ENCODE measurements around the gene SPA17.

SPA17 gene

GRCh38 chr11:124722176-124722575 lies 48.5 kb downstream of the SPA17 start:
- Histone ChIP-seq H3F3A (ENCODE audit: low read depth) (no peaks in the 10 kb centered on the region), H3K4me1 (ENCODE audit: insufficient read depth, low read length, poor library complexity, severe bottlenecking) (peaks cover 55% of the 10 kb centered on the region), H3K27me3 (ENCODE audit: insufficient read depth, low read length, poor library complexity, severe bottlenecking) (peaks cover 12% of the 10 kb centered on the region), H3K36me3 (ENCODE audit: insufficient read depth, low read length) (no peaks in the 10 kb centered on the region), H3K79me2 (ENCODE audit: insufficient read depth, low read length) (no peaks in the 10 kb centered on the region), H3K4me2 (ENCODE audit: low read depth, low read length, poor library complexity, severe bottlenecking) (peak overlapping the region; percentile 3), H3K9me2 (replicated peaks; ENCODE audit: low read depth, low read length) (no peaks in the 10 kb centered on the region), H3K4me3 (ENCODE audit: low read length, poor library complexity, severe bottlenecking) (no peak overlapping the region), H4K20me1 (ENCODE audit: insufficient read depth, low read length, poor library complexity, severe bottlenecking) (no peaks in the 10 kb centered on the region), H2AFZ (ENCODE audit: low read length) (no peak overlapping the region), H3K9ac (ENCODE audit: low read depth, low read length, poor library complexity, severe bottlenecking) (no peak overlapping the region), H3K9me3 (ENCODE audit: insufficient read depth, low read depth, low read length) (no peaks in the 10 kb centered on the region)
- TF ChIP-seq, protein P1, sequence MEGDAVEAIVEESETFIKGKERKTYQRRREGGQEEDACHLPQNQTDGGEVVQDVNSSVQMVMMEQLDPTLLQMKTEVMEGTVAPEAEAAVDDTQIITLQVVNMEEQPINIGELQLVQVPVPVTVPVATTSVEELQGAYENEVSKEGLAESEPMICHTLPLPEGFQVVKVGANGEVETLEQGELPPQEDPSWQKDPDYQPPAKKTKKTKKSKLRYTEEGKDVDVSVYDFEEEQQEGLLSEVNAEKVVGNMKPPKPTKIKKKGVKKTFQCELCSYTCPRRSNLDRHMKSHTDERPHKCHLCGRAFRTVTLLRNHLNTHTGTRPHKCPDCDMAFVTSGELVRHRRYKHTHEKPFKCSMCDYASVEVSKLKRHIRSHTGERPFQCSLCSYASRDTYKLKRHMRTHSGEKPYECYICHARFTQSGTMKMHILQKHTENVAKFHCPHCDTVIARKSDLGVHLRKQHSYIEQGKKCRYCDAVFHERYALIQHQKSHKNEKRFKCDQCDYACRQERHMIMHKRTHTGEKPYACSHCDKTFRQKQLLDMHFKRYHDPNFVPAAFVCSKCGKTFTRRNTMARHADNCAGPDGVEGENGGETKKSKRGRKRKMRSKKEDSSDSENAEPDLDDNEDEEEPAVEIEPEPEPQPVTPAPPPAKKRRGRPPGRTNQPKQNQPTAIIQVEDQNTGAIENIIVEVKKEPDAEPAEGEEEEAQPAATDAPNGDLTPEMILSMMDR (conservative IDR thresholded peaks at IDR 0.05; ENCODE audit: low read length) = no peak
- TF ChIP-seq EZH2phosphoT487 (IDR thresholded peaks at IDR 0.05; ENCODE audit: borderline replicate concordance) = no peak

- Histone ChIP-seq H3K4me2 (ENCODE audit: low read depth, low read length, poor library complexity, severe bottlenecking) (peak overlapping the region; percentile 72), H3K36me3 (ENCODE audit: insufficient read depth, low read length) (no peaks in the 10 kb centered on the region), H3K9me3 (ENCODE audit: insufficient read depth, low read depth, low read length) (no peaks in the 10 kb centered on the region), H3K79me2 (ENCODE audit: insufficient read depth, low read length) (no peaks in the 10 kb centered on the region), H3K4me1 (ENCODE audit: insufficient read depth, low read length, poor library complexity, severe bottlenecking) (peaks cover 43% of the 10 kb centered on the region), H3K27me3 (ENCODE audit: insufficient read depth, low read length, poor library complexity, severe bottlenecking) (no peaks in the 10 kb centered on the region), H3F3A (ENCODE audit: low read depth) (no peaks in the 10 kb centered on the region), H3K9me2 (replicated peaks; ENCODE audit: low read depth, low read length) (no peaks in the 10 kb centered on the region), H3K9ac (ENCODE audit: low read depth, low read length, poor library complexity, severe bottlenecking) (peak overlapping the region; percentile 51), H3K4me3 (ENCODE audit: low read length, poor library complexity, severe bottlenecking) (peak overlapping the region; percentile 53), H2AFZ (ENCODE audit: low read length) (peak overlapping the region; percentile 78), H4K20me1 (ENCODE audit: insufficient read depth, low read length, poor library complexity, severe bottlenecking) (no peaks in the 10 kb centered on the region)
- TF ChIP-seq, protein P1 (conservative IDR thresholded peaks at IDR 0.05; ENCODE audit: low read length) = no peak
- TF ChIP-seq EZH2phosphoT487 (IDR thresholded peaks at IDR 0.05; ENCODE audit: borderline replicate concordance) = no peak
These were observed 51.4 kb downstream of the SPA17 start for GRCh38 chr11:124724979-124725718.

DNA sequence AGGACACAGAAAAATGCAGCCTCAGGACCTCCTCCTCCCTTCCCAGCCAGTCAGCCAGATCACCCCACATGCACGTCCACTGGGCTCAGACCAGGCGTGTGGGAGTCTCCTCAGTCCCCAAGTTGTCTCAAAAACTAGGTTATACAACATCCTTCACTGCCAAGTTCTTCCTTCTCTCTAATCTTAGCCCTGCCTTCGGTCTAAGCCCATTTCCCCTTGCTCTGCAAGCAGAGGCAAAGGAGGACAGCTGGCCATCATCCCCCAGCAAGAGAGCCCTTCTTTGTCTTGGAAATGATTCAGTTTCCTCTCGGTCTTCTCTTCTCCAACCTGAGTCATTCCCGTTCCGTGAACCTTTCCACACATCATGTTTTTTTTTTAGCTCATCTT lies 52.0 kb downstream of the SPA17 start:
- Histone ChIP-seq H3K27me3 (ENCODE audit: insufficient read depth, low read length, poor library complexity, severe bottlenecking) (no peaks in the 10 kb centered on the region), H3K9me2 (replicated peaks; ENCODE audit: low read depth, low read length) (no peaks in the 10 kb centered on the region), H3K4me3 (ENCODE audit: low read length, poor library complexity, severe bottlenecking) (peak overlapping the region; percentile 53), H3F3A (ENCODE audit: low read depth) (no peaks in the 10 kb centered on the region), H3K79me2 (ENCODE audit: insufficient read depth, low read length) (no peaks in the 10 kb centered on the region), H3K4me2 (ENCODE audit: low read depth, low read length, poor library complexity, severe bottlenecking) (peak overlapping the region; percentile 72), H3K4me1 (ENCODE audit: insufficient read depth, low read length, poor library complexity, severe bottlenecking) (peaks cover 43% of the 10 kb centered on the region), H2AFZ (ENCODE audit: low read length) (peak overlapping the region; percentile 78), H3K36me3 (ENCODE audit: insufficient read depth, low read length) (no peaks in the 10 kb centered on the region), H4K20me1 (ENCODE audit: insufficient read depth, low read length, poor library complexity, severe bottlenecking) (no peaks in the 10 kb centered on the region), H3K9ac (ENCODE audit: low read depth, low read length, poor library complexity, severe bottlenecking) (peak overlapping the region; percentile 51), H3K9me3 (ENCODE audit: insufficient read depth, low read depth, low read length) (no peaks in the 10 kb centered on the region)
- TF ChIP-seq, protein P1 (conservative IDR thresholded peaks at IDR 0.05; ENCODE audit: low read length) = no peak
- TF ChIP-seq EZH2phosphoT487 (IDR thresholded peaks at IDR 0.05; ENCODE audit: borderline replicate concordance) = no peak

All from Loucy (cell line).